ENCODE measurements around the gene CELSR1.
"Not testable (repeated sequence)": the region's sequence is repeated elsewhere in the genome, so short reads cannot be mapped to it uniquely, and the experiment has no call there.

Gene CELSR1

GRCh38 chr22:46473896-46474557 is 63.4 kb downstream of the CELSR1 start:
- DNase-seq = no peak

- no peak for DNase-seq
Measured at GRCh38 chr22:46473021-46473779, 64.2 kb downstream of the CELSR1 start.

DNA sequence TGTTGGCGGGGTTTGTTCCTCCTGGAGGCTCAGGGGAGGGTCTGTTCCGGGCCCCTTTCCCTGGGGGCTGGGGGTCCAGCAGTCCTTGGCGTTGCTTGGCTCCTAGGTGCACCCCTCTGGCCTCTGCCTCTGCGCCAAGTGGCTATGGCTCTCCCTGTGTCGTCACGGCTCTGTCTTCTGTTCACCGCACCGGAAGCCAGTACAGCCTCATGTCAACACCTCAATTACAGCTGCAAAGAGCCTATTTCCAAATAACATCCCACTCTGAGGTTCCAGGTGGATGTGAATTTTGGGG is 64.8 kb downstream of the CELSR1 start:
- no peak for DNase-seq

- no peak for DNase-seq
Measured at GRCh38 chr22:46471901-46472721, 65.3 kb downstream of the CELSR1 start.

- DNase-seq = not testable (repeated sequence)
Measured at GRCh38 chr22:46471330-46471729, 66.1 kb downstream of the CELSR1 start.

GRCh38 chr22:46469711-46470110 is 67.7 kb downstream of the CELSR1 start:
- no peak for DNase-seq

DNA sequence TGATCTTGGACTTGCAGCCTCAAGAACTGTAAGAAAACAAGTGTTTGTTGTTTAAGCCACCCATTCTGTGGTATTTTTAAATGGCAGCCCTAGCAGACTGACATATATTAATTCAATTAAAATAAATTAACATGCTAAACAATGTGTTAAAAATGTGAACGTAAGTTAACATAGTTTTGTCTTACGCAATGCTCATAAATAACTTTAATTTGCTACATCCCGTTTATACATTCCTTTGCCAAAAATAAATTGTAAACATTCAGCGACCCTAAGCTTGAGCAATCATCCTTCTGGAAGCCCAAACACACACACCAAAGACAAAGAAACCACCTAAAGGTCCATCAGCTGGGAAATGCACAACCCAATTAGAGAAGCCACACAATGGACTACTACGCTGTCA is 70.4 kb downstream of the CELSR1 start:
- DNase-seq = no peak

DNA sequence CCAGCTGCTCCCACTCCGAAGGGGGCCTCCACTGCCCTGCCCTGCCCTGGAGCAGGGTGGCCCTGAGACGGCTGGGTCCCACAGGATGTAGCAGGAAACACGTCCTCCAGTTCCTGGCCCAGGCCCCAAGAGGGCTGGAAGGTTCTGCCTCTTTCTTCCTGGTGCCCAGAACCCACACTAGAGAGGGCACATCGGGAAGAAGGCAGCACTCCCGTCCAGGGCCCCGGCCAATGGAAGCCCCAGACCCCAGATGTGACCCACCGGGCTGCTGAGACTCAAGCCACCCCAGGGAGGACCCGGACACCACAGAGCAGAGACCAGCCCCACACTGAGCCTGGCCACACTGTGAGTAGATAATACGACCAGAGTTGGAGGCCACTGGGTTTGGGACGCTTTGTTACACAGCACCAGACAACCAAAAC is 71.2 kb downstream of the CELSR1 start:
- no peak for DNase-seq

DNA sequence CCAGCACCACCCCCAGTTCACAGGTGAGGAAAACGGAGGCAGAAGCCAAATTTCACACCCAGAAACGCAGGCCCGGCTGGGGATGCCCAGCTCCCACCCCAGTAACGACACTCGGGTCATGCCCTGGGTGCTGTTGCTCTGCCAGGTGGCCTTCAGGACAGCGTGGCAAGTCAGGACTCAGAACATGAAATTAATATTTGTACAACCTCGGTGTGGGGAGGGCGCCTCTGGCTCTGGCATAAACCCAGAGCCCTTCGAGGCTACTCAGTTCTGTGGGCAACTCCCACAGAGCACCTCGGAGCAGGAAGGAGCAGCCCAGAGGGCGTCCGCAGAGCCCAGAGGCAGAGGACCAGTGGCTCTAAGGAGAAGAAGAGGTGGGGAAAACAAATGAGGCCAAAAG is 71.6 kb downstream of the CELSR1 start:
- DNase-seq = no peak

DNA sequence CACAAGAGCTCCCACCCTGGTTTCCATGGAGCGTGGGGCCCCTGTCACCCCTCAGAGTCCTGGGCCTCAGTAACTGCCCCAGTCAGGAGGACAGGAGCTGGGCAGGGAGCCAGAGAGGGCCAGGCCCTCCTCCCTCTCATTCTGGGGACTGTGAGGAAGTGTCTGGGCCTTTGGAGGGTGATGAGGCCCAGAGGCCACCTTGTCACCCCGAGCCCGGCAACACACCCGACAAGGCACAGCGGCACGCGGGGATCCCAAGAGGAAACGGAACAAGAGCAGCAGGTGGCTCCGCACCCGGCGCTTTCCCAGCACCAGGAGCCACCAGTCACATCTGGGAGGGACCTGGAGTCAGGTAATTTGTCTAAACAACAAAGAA is 72.1 kb downstream of the CELSR1 start:
- DNase-seq = no peak

GRCh38 chr22:46464701-46465344 is 72.6 kb downstream of the CELSR1 start:
- no peak for DNase-seq

- no peak for DNase-seq
Measured at GRCh38 chr22:46464296-46464695, 73.1 kb downstream of the CELSR1 start.

DNA sequence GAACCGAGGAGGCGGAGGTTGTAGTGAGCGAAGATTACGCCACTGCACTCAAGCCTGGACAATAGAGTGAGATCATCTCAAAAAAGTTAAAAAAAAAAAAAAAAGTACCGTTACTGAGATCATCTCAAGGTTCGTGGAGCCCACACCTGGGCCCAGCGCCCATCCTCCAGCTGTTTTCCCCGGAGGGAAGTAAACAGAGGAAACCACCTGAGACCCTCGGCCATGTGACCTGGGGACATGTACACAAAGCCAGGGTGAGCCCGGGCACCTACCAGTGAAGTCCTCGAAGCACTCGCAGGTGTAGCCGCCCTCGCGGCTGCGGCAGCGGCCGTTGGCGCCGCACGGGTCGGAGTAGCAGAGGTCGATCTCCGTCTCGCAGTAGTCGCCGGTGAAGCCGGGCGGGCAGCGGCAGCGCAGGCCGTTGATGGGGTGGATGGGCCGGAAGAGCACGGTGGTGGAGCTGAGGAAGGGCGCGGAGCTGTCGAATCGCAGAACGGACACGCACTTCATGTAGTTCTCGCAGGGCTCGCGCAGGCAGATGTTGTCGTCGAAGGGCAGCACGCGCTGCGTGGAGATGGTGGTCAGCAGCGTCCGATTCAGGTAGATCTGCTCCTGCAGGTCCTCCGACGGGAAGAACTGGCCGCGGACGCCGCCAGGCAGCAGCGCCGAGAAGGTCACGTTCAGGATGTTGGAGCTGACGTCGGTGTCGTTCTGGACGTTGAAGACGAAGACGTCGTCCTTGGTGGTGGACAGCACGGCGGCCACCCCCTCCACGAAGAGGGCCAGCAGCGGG is 73.8 kb downstream of the CELSR1 start:
- DNase-seq = no peak

DNA sequence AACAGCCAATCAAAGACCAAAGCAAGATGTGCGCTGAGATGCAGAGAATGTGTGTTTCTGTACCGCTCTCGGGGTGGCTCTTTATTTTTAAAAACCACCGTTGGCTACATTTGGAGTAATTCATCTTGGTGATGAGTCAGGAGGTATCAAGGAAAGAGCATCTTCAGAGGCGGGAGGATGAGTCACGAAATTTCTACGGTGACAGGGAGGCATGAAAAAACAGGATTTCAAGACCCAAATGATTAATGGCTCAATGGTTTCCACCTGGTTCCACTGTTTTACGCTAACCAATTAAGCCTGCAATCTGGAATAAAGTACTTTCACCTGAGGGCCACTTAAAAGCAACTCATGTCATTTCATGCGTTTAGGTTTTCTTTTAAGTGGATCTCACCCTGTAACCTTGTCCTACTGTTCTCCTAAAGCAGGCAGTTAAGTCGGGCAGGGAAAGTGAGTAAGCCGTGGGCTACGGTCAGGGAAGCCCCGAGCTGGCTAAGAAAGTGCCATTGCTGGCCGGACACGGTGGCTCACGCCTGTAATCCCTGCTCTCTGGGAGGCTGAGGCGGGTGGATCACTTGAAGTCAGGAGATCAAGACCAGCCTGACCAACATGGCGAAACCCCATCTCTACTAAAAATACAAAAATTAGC is 74.6 kb downstream of the CELSR1 start:
- DNase-seq = no peak

DNA sequence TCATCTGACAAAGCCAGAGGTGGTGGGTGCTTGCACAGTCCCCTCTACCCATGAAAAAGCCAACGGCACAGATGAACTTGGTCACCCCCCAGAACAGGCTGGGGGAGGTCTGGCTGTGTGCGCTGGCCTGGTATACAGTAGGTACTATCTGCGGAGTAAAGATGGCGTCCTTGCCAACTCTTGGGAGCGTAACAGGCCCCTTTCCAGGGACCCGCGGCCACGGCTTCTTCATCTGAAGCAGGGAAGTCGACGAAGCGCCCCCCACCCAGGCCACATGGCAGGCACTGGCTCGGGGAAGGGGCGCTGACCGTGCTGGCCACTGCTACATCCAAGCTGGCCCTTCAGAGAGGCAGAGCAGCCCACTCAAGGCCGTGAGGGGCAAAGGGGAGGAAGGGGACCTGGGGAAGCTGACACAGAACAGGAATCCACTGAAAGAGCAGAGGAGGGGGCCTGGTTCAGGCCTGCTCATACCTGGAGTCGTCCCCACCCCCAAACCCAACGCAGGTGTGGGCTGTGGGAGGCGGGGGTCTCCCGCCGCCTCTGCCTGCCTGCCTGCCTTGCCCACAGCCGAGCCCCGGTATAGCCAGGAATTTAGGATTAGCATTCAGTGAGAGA is 75.7 kb downstream of the CELSR1 start:
- no peak for DNase-seq

DNA sequence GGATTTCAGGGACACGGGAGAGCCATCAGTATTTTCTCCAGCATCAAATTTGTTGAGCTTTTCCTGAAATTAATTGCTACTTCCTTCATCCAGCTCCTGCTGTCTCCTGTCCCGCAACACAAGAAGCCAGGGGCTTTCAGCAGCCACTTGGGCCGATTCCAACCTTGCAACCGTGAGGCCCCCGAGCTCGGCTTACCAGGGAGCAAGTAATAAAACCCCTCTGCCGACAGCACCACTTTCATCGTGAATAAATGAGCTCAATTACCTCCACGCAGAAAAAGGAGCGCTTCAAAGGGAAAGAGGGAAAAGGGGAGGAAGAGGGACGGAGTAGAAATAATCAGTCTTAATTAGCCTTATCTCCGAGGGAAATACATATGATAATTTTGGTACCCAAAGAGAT is 76.6 kb downstream of the CELSR1 start:
- DNase-seq = no peak

DNA sequence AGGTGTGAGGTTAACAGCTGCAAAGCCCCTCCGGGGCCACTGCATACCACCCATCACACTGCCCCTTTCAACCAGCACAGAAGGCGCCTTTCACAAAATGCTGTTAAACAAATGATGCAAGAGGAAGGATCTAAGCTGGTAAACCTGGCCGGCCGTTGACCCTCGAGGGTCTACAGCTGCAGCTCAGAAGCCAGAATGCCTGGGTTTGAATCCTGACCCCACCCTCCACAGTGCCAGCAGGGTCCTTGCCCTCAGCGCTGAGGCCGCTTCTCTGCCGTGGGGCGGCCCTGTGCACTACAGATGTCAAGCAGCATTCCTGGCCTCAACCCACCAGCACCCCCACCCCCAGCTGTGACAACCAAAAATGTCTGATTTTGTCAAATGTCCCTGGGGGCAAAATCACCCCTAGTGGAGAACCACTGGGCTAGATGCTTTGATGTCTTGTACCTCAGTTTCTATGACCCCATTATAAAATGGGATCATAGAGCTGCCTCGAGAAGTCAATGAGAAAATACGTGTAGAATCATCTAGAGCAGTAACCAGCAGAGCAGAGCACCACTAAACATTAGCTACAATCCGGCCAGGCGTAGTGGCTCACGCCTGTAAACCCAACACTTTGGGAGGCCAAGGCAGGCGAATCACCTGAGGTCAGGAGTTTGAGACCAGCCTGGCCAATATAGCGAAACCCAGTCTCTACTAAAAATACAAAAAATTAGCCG is 77.9 kb downstream of the CELSR1 start:
- DNase-seq = no peak

GRCh38 chr22:46458525-46458924 is 78.9 kb downstream of the CELSR1 start:
- DNase-seq = no peak

GRCh38 chr22:46457502-46458488 is 79.6 kb downstream of the CELSR1 start:
- no peak for DNase-seq

DNA sequence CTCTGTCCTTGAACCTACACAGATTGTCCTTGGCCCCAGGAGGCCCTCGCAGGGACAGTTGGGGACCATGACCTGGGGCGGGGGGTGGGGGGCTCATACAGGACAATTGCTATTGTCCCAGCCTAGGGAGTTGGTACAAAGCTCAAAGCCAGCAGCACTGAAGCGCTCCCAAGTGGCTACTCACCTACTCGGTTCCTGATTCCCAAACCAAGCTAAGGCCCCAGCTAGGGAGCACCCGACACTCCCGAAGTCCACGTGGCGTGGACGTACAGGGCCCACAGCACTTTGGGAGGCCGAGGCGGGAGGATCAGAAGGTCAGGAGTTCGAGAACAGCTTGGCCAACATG is 80.6 kb downstream of the CELSR1 start:
- no peak for DNase-seq

Measured in stimulated activated CD4-positive, alpha-beta T cell treated with anti-CD3 and anti-CD28 coated beads, Interleukin-4, amount 100 ng/mL, for 1 hour (primary cell).